ENCODE data around the gene KLHL29. TPM values are rescaled to one million over a fixed set of nuclear protein-coding genes. Genes with fewer than 3 reads are reported as not detected.
A peak's percentile ranks its signal among the peaks of the same experiment; 100 is the strongest.

Gene KLHL29
- total and polyA plus RNA-seq, 2 of the 13 experiments (the other 11 are each of a cell fraction or from before 2014, with no cell fraction given) = 0.01 TPM; not detected in 1

GRCh38 chr2:23548143-23548769 is 163.3 kb downstream of the KLHL29 start:
- Histone ChIP-seq H3K79me2 (ENCODE audit: insufficient read depth, low read length) (no peaks in the 10 kb centered on the region), H3K27me3 (ENCODE audit: control insufficient read depth in 1 of 2, insufficient read depth in 2 of 2, low read length in 2 of 2) (peaks cover 4 to 59% of the 10 kb centered on the region in 2 experiments), H3K27ac (ENCODE audit: extremely low read length, insufficient read depth, low read length) (no peak overlapping the region), H3K36me3 (replicated peaks in 1 of 2; ENCODE audit: control insufficient read depth in 1 of 2, insufficient read depth in 2 of 2, low read length in 2 of 2) (no peaks in the 10 kb centered on the region), H3K9me3 (ENCODE audit: low read length) (no peaks in the 10 kb centered on the region), H3K9ac (ENCODE audit: insufficient read depth, low read depth, low read length) (no peak overlapping the region), H3K4me2 (ENCODE audit: low read depth, low read length) (no peak overlapping the region), H3K4me3 (replicated peaks in 1 of 3; ENCODE audit: insufficient read depth in 1 of 3, low read depth in 2 of 3, low read length in 3 of 3) (no peak overlapping the region), H4K20me1 (ENCODE audit: insufficient read depth, low read length) (no peaks in the 10 kb centered on the region), H2AFZ (ENCODE audit: low read length) (no peak overlapping the region), H3K4me1 (ENCODE audit: insufficient read depth, low read length) (no peaks in the 10 kb centered on the region)
- FAIRE-seq = no peak
- no peak for DNase-seq (ENCODE audit: low spot score)
- ATAC-seq = no peak
- no TSS peak for BruUV-seq (replicated peaks)
- in situ Hi-C loops (cut with HindIII; ENCODE audit: extremely low pct_ligation_motif_present, low pct_unique_long_range_greater_than_20kb) (no loop called here), intact Hi-C loops (cut with micrococcal nuclease; ENCODE audit: unreplicated experiment) (no loop called here)
- WGBS (ENCODE audit: low lambda C conversion rate) = 68% methylated on average over 14 of the region's 14 CpGs
- POLR2A ChIA-PET = no interaction called here
- CTCF ChIA-PET (ENCODE audit: low intra/inter-chr PET ratio, low total read pairs) = no interaction called here
- TF ChIP-seq JDP2 (CRISPR knock-in tag; IDR thresholded peaks at IDR 0.05; ENCODE audit: borderline replicate concordance) = no peak
- TF ChIP-seq MNT (IDR thresholded peaks at IDR 0.05) = peak; percentile 93
- TF ChIP-seq IRF1 (CRISPR knock-in tag; IDR thresholded peaks at IDR 0.05; ENCODE audit: low read depth) = no peak

DNA sequence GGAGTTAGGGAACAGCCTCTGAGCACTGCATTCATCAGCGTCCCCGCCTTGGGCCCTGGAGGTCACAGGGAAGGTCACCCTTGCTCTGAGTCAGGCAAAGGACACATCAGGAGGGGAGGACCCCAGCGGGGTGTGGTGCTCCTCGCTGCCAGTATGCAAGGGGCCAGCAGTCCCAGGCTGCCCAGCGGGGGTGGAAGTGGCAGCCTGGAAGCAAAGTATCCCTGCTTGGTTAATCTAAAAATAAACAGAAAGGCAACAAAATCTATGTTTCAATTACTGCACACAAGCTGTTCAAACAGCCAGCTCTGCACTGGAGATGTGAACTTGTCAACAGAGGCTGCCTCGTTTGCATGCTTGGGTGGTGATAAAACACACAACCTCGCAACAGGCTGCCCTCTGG is 164.1 kb downstream of the KLHL29 start:
- intact Hi-C loops (cut with micrococcal nuclease; ENCODE audit: unreplicated experiment) = no loop called here
- Histone ChIP-seq H3K27ac (ENCODE audit: extremely low read length, insufficient read depth, low read length) (no peak overlapping the region), H3K4me3 (replicated peaks in 1 of 3; ENCODE audit: insufficient read depth in 1 of 3, low read depth in 2 of 3, low read length in 3 of 3) (no peak overlapping the region), H3K79me2 (ENCODE audit: insufficient read depth, low read length) (no peaks in the 10 kb centered on the region), H2AFZ (ENCODE audit: low read length) (no peak overlapping the region), H4K20me1 (ENCODE audit: insufficient read depth, low read length) (no peaks in the 10 kb centered on the region), H3K9ac (ENCODE audit: insufficient read depth, low read depth, low read length) (no peak overlapping the region), H3K4me2 (ENCODE audit: low read depth, low read length) (no peak overlapping the region), H3K9me3 (ENCODE audit: low read length) (no peaks in the 10 kb centered on the region), H3K27me3 (ENCODE audit: control insufficient read depth in 1 of 2, insufficient read depth in 2 of 2, low read length in 2 of 2) (peaks cover 4 to 63% of the 10 kb centered on the region in 2 experiments), H3K4me1 (ENCODE audit: insufficient read depth, low read length) (no peaks in the 10 kb centered on the region), H3K36me3 (replicated peaks in 1 of 2; ENCODE audit: control insufficient read depth in 1 of 2, insufficient read depth in 2 of 2, low read length in 2 of 2) (no peaks in the 10 kb centered on the region)
- no peak for ATAC-seq
- POLR2A ChIA-PET = no interaction called here
- CTCF ChIA-PET (ENCODE audit: low intra/inter-chr PET ratio, low total read pairs) = no interaction called here
- DNase-seq (ENCODE audit: low spot score) = no peak
- WGBS (ENCODE audit: low lambda C conversion rate) = 7% methylated on average over 7 of the region's 7 CpGs
- in situ Hi-C loops (cut with HindIII; ENCODE audit: extremely low pct_ligation_motif_present, low pct_unique_long_range_greater_than_20kb) = no loop called here
- BruUV-seq (replicated peaks) = no TSS peak
- TF ChIP-seq ZBTB25 (CRISPR knock-in tag; IDR thresholded peaks at IDR 0.05) (no peak), ZNF678 (CRISPR knock-in tag; IDR thresholded peaks at IDR 0.05) (no peak), KLF16 (CRISPR knock-in tag; IDR thresholded peaks at IDR 0.05) (no peak), SP1 (IDR thresholded peaks at IDR 0.05) (no peak), SP1 (CRISPR knock-in tag; IDR thresholded peaks at IDR 0.05) (no peak), MEF2D (CRISPR knock-in tag; IDR thresholded peaks at IDR 0.05) (no peak)
- FAIRE-seq = no peak

All from HepG2 (cell line).